ENCODE data around the gene ZFYVE9.

- TF ChIP-seq CTCF (IDR thresholded peaks at IDR 0.05; ENCODE audit: control extremely low read depth in 1 of 3, insufficient read depth in 1 of 3, low read depth in 1 of 3, low read length in 3 of 3) (no peak), RAD21 (IDR thresholded peaks at IDR 0.05 in 1 of 2, conservative IDR thresholded peaks at IDR 0.05 in 1 of 2; ENCODE audit: low read depth in 2 of 2, low read length in 2 of 2) (no peak), CEBPB (IDR thresholded peaks at IDR 0.05; ENCODE audit: low read depth, low read length) (no peak), EZH2 (IDR thresholded peaks at IDR 0.05; ENCODE audit: low read depth, low read length, severe bottlenecking) (no peak), SP4 (IDR thresholded peaks at IDR 0.05; ENCODE audit: low read length) (no peak), SIN3A (conservative IDR thresholded peaks at IDR 0.05 in 1 of 2, IDR thresholded peaks at IDR 0.05 in 1 of 2; ENCODE audit: low read depth in 1 of 2, low read length in 2 of 2) (no peak), YY1 (IDR thresholded peaks at IDR 0.05; ENCODE audit: low read depth, low read length) (no peak), BRCA1 (IDR thresholded peaks at IDR 0.05; ENCODE audit: low read depth, low read length) (no peak), RFX5 (IDR thresholded peaks at IDR 0.05; ENCODE audit: borderline replicate concordance, low read depth, low read length) (no peak)
- TF ChIP-seq, protein P1, sequence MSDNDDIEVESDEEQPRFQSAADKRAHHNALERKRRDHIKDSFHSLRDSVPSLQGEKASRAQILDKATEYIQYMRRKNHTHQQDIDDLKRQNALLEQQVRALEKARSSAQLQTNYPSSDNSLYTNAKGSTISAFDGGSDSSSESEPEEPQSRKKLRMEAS (IDR thresholded peaks at IDR 0.05): no peak
Measured at GRCh38 chr1:52189898-52190480, 48.1 kb downstream of the ZFYVE9 start.

Data from H1 (cell line).